H9 (cell line): ENCODE measurements around the gene ABLIM3. TPM values are rescaled to one million over a fixed set of nuclear protein-coding genes. Genes with fewer than 3 reads are reported as not detected.

ENCODE experiments used
- DNase-seq: peaks from one replicate; pipeline ENCODE4 v3.0.0-alpha.2; 2017
- H2AFZ ChIP-seq: one replicate; pipeline ENCODE4 v1.6.1; 2013; ENCODE audit warnings: mild to moderate bottlenecking, low read length, control low read depth, moderate library complexity
- H2AK5ac ChIP-seq: 2 replicates; pipeline ENCODE4 v1.6.1; 2013; ENCODE audit warnings: low read length, control low read depth, mixed read lengths; ENCODE audit not compliant: insufficient read length
- H2BK120ac ChIP-seq: one replicate; pipeline ENCODE4 v1.6.1; 2013; ENCODE audit warnings: low read depth, mild to moderate bottlenecking, low read length, control low read depth, inconsistent platforms; ENCODE audit not compliant: poor library complexity, severe bottlenecking
- H2BK12ac ChIP-seq: 2 replicates; pipeline ENCODE4 v1.6.1; 2013; ENCODE audit warnings: low read length, control low read depth, mixed read lengths, low read depth; ENCODE audit not compliant: insufficient read length
- H2BK15ac ChIP-seq: 2 replicates; pipeline ENCODE4 v1.6.1; 2013; ENCODE audit warnings: low read depth, low read length, control low read depth
- H2BK20ac ChIP-seq: one replicate; pipeline ENCODE4 v1.6.1; 2013; ENCODE audit warnings: low read depth, mild to moderate bottlenecking, low read length, control low read depth, inconsistent platforms; ENCODE audit not compliant: poor library complexity, severe bottlenecking
- H2BK5ac ChIP-seq: 2 replicates; pipeline ENCODE4 v1.6.1; 2013; ENCODE audit warnings: low read length, control low read depth, mixed read lengths; ENCODE audit not compliant: insufficient read length
- H3K14ac ChIP-seq: 2 replicates; pipeline ENCODE4 v1.6.1; 2013; ENCODE audit warnings: low read length, control low read depth; ENCODE audit not compliant: insufficient read depth
- H3K18ac ChIP-seq: 2 replicates; pipeline ENCODE4 v1.6.1; 2013; ENCODE audit warnings: low read depth, mild to moderate bottlenecking, mixed read lengths, low read length, control low read depth; ENCODE audit not compliant: insufficient read length
- H3K23ac ChIP-seq: 2 replicates; pipeline ENCODE4 v1.6.1; 2013; ENCODE audit warnings: low read length, control low read depth, mixed read lengths, low read depth; ENCODE audit not compliant: insufficient read length
- H3K23me2 ChIP-seq: 2 replicates; pipeline ENCODE4 v1.6.1; 2013; ENCODE audit warnings: low read depth, mild to moderate bottlenecking, mixed read lengths, low read length, control low read depth; ENCODE audit not compliant: insufficient read length, poor library complexity, severe bottlenecking
- H3K27ac ChIP-seq: 2 replicates; pipeline ENCODE4 v1.5.1; 2013; ENCODE audit warnings: low read length, control low read depth, mixed read lengths, low read depth; ENCODE audit not compliant: insufficient read length
- H3K27me3 ChIP-seq: 2 replicates; pipeline ENCODE4 v1.6.1; 2013; ENCODE audit warnings: low read length, control low read depth, inconsistent platforms; ENCODE audit not compliant: insufficient read depth
- H3K4ac ChIP-seq: 2 replicates; pipeline ENCODE4 v1.6.1; 2013; ENCODE audit warnings: low read depth, mild to moderate bottlenecking, control low read depth, inconsistent platforms, low read length, moderate library complexity
- H3K4me1 ChIP-seq: 2 replicates; pipeline ENCODE4 v1.6.1; 2013; ENCODE audit warnings: low read length, control low read depth, inconsistent platforms; ENCODE audit not compliant: insufficient read depth
- H3K4me2 ChIP-seq: 2 replicates; pipeline ENCODE4 v1.6.1; 2013; ENCODE audit warnings: low read length, control low read depth, mixed read lengths; ENCODE audit not compliant: insufficient read length, insufficient read depth
- H3K56ac ChIP-seq: 2 replicates; pipeline ENCODE4 v1.6.1; 2013; ENCODE audit warnings: low read depth, mild to moderate bottlenecking, mixed read lengths, low read length, control low read depth; ENCODE audit not compliant: insufficient read length
- H3K79me1 ChIP-seq: 2 replicates; pipeline ENCODE4 v1.6.1; 2013; ENCODE audit warnings: low read depth, mild to moderate bottlenecking, moderate library complexity, low read length, control low read depth, inconsistent platforms; ENCODE audit not compliant: insufficient read depth, poor library complexity, severe bottlenecking
- H3K79me2 ChIP-seq: 2 replicates; pipeline ENCODE4 v1.6.1; 2013; ENCODE audit warnings: low read length, control low read depth, inconsistent platforms; ENCODE audit not compliant: insufficient read depth
- H3K9ac ChIP-seq: 2 replicates; pipeline ENCODE4 v1.6.1; 2013; ENCODE audit warnings: low read length, control low read depth, mixed read lengths; ENCODE audit not compliant: insufficient read length; ENCODE audit errors: extremely low read depth
- H3K9me3 ChIP-seq: one replicate; pipeline ENCODE4 v1.6.1; 2013; ENCODE audit warnings: low read depth, low read length, inconsistent platforms; ENCODE audit not compliant: control insufficient read depth
- H3T11ph ChIP-seq: one replicate; pipeline ENCODE4 v1.6.1; 2013; ENCODE audit warnings: mild to moderate bottlenecking, low read length, control low read depth, inconsistent platforms
- H4K20me1 ChIP-seq: one replicate; pipeline ENCODE4 v1.6.1; 2013; ENCODE audit not compliant: control insufficient read depth, insufficient read length, insufficient read depth
- H4K5ac ChIP-seq: 2 replicates; pipeline ENCODE4 v1.6.1; 2013; ENCODE audit warnings: low read depth, mild to moderate bottlenecking, mixed read lengths, low read length, control low read depth; ENCODE audit not compliant: insufficient read length
- H4K8ac ChIP-seq: replicated peaks from 2 replicates; pipeline ENCODE4 v1.6.1; 2013; ENCODE audit warnings: low read length, control low read depth, mixed read lengths, low read depth; ENCODE audit not compliant: insufficient read length
- H4K91ac ChIP-seq: 2 replicates; pipeline ENCODE4 v1.6.1; 2013; ENCODE audit warnings: low read depth, mild to moderate bottlenecking, moderate library complexity, mixed read lengths, low read length, control low read depth; ENCODE audit not compliant: insufficient read length
- H3K27ac Mint-ChIP-seq, 3 experiments: 2 replicates in 2 of 3; 3 replicates in 1 of 3; pipeline ENCODE4 v1.8.0; 2020 to 2021; ENCODE audit warnings: mixed read lengths in 3 of 3, mild to moderate bottlenecking in 1 of 3, moderate library complexity in 1 of 3
- H3K27me3 Mint-ChIP-seq: 2 replicates; pipeline ENCODE4 v1.8.0; 2021; ENCODE audit warnings: low read depth, mild to moderate bottlenecking, moderate library complexity, mixed read lengths
- H3K36me3 Mint-ChIP-seq, 3 experiments: 2 replicates in 2 of 3; 3 replicates in 1 of 3; pipeline ENCODE4 v1.8.0; 2020 to 2021; ENCODE audit warnings: low read depth in 3 of 3, mixed read lengths in 3 of 3; ENCODE audit not compliant: insufficient read depth in 1 of 3
- H3K4me1 Mint-ChIP-seq, 2 experiments: 2 replicates each; pipeline ENCODE4 v1.8.0; 2020; ENCODE audit warnings: mixed read lengths in 2 of 2
- H3K4me3 Mint-ChIP-seq, 2 experiments: 2 replicates in 1 of 2; 3 replicates in 1 of 2; pipeline ENCODE4 v1.8.0; 2020 to 2021; ENCODE audit warnings: mild to moderate bottlenecking in 2 of 2, mixed read lengths in 2 of 2, moderate library complexity in 1 of 2
- H3K9me3 Mint-ChIP-seq, 2 experiments: 2 replicates in 1 of 2; 3 replicates in 1 of 2; pipeline ENCODE4 v1.8.0; 2020; ENCODE audit warnings: mild to moderate bottlenecking in 2 of 2, mixed read lengths in 2 of 2, moderate library complexity in 1 of 2
- CTCF ChIP-seq: fragments of 200-600 bp; sonication (generic); conservative IDR thresholded peaks from 3 replicates; pipeline ENCODE4 v1.8.0; 2021; ENCODE audit warnings: antibody characterized with exemption, mild to moderate bottlenecking
- WGBS: extraction: QIAGEN DNeasy Blood & Tissue Kit; methylation state at CpG from one replicate; pipeline ENCODE4 v1.1.7; 2013; ENCODE audit warnings: missing lambda C conversion rate, low lambda C conversion rate, mixed read lengths; ENCODE audit not compliant: insufficient read length; ENCODE audit errors: extremely low coverage; 5-methylcytosine and 5-hydroxymethylcytosine counted together
- total RNA-seq: library from RNA; stranded (reverse); gene quantifications from 2 replicates; pipeline ENCODE4 v1.2.1, GENCODE V29; 2021

The ABLIM3 gene
- total RNA-seq, 1 experiment from 2014 or later = 0.20 TPM

- Histone ChIP-seq H4K8ac (no peak overlapping the region), H3K4ac (no peak overlapping the region), H3K56ac (no peak overlapping the region), H4K20me1 (no peaks in the 10 kb centered on the region), H2AK5ac (no peak overlapping the region), H3K9ac (no peak overlapping the region), H2BK12ac (no peak overlapping the region), H3K14ac (no peak overlapping the region), H3K79me2 (no peaks in the 10 kb centered on the region), H3K9me3 (no peaks in the 10 kb centered on the region), H2BK120ac (no peak overlapping the region), H3K27ac (no peak overlapping the region), H3K79me1 (no peaks in the 10 kb centered on the region), H2BK20ac (no peak overlapping the region), H2BK5ac (no peak overlapping the region), H3T11ph (no peak overlapping the region), H4K91ac (no peak overlapping the region), H4K5ac (no peak overlapping the region), H3K23me2 (no peaks in the 10 kb centered on the region), H2BK15ac (no peak overlapping the region), H3K4me1 (0 out of 2 replicates have a peak, but pooled peaks cover 2% of the 10 kb centered on the region), H3K18ac (no peak overlapping the region), H3K23ac (no peak overlapping the region), H2AFZ (no peak overlapping the region), H3K4me2 (no peak overlapping the region), H3K27me3 (no peaks in the 10 kb centered on the region)
- H3K4me3 Mint-ChIP-seq = no peak overlapping the region
- H3K27ac Mint-ChIP-seq = no peak overlapping the region
- peaks cover 20 to 21% of the 10 kb centered on the region in 2 experiments for H3K4me1 Mint-ChIP-seq
- peaks cover 0 to 5% (median 0%) of the 10 kb centered on the region in 3 experiments; a peak in 1 of 7 replicates for H3K36me3 Mint-ChIP-seq
- no peak for DNase-seq
- no peak for TF ChIP-seq CTCF
- peaks cover 27% of the 10 kb centered on the region for H3K27me3 Mint-ChIP-seq
- H3K9me3 Mint-ChIP-seq = peaks cover 2 to 5% of the 10 kb centered on the region in 2 experiments; a peak in 1 of 5 replicates
- whole genome bisulfite sequencing = no CpG with 5 or more reads among the region's 3 CpGs
These were observed 13.8 kb upstream of the ABLIM3 start for GRCh38 chr5:149127394-149127955.
